OCI-M2 (cell line): ENCODE data around the gene PSMB7.

Experiments
- DNase-seq: peaks from one replicate; lab custom pipeline; 2025; ENCODE audit not compliant: unreplicated experiment; lab: John Stamatoyannopoulos, UW

PSMB7 gene

GRCh38 chr9:124411514-124412227, 3.6 kb downstream of the PSMB7 start:
- no peak for DNase-seq

GRCh38 chr9:124410321-124410913, 4.8 kb downstream of the PSMB7 start:
- no peak for DNase-seq

- no peak for DNase-seq
These were observed 5.8 kb downstream of the PSMB7 start for GRCh38 chr9:124409410-124409809.

GRCh38 chr9:124403246-124403645, 12.0 kb downstream of the PSMB7 start:
- DNase-seq, result no peak

GRCh38 chr9:124399968-124400940, 15.0 kb downstream of the PSMB7 start:
- no peak for DNase-seq

GRCh38 chr9:124399323-124399967, 15.8 kb downstream of the PSMB7 start:
- no peak for DNase-seq

GRCh38 chr9:124398191-124398935, 16.9 kb downstream of the PSMB7 start:
- DNase-seq, result no peak

GRCh38 chr9:124395826-124396225, 19.4 kb downstream of the PSMB7 start:
- DNase-seq, result no peak

- no peak for DNase-seq
These were observed 20.6 kb downstream of the PSMB7 start for GRCh38 chr9:124394596-124394995.

GRCh38 chr9:124394167-124394566, 21.1 kb downstream of the PSMB7 start:
- no peak for DNase-seq

- DNase-seq, result no peak
These were observed 22.3 kb downstream of the PSMB7 start for GRCh38 chr9:124392871-124393460.

GRCh38 chr9:124392254-124392870, 22.9 kb downstream of the PSMB7 start:
- DNase-seq, result no peak

- DNase-seq, result no peak
These were observed 24.2 kb downstream of the PSMB7 start for GRCh38 chr9:124390794-124391658.

GRCh38 chr9:124389146-124389939, 25.9 kb downstream of the PSMB7 start:
- no peak for DNase-seq

GRCh38 chr9:124388275-124389048, 26.8 kb downstream of the PSMB7 start:
- no peak for DNase-seq

GRCh38 chr9:124386201-124386600, 29.0 kb downstream of the PSMB7 start:
- DNase-seq, result no peak

GRCh38 chr9:124385623-124386022, 29.6 kb downstream of the PSMB7 start:
- no peak for DNase-seq
